Colonic mucosa (tissue), 4 donors: ENCODE results near the gene MMP7. TPM values are rescaled to one million over a fixed set of nuclear protein-coding genes. Genes with fewer than 3 reads are reported as not detected.

Source experiments
- DNase-seq: peaks from one replicate; pipeline ENCODE4 v3.0.0-alpha.2; 2020
- H3K27ac ChIP-seq: fragments of 200-600 bp; one replicate; pipeline ENCODE4 v1.8.0; 2021
- H3K27me3 ChIP-seq: fragments of 200-600 bp; one replicate; pipeline ENCODE4 v1.8.0; 2021
- H3K36me3 ChIP-seq: fragments of 200-600 bp; one replicate; pipeline ENCODE4 v1.8.0; 2021
- H3K4me1 ChIP-seq: fragments of 200-600 bp; one replicate; pipeline ENCODE4 v1.8.0; 2021; ENCODE audit warnings: mild to moderate bottlenecking
- H3K4me3 ChIP-seq: fragments of 200-600 bp; one replicate; pipeline ENCODE4 v1.8.0; 2021
- H3K9ac ChIP-seq, 2 donors: one replicate each; pipeline ENCODE4 v1.7.0; 2013; ENCODE audit warnings: control low read depth in 2 of 2, low read depth in 2 of 2, low read length in 2 of 2
- H3K9me3 ChIP-seq: fragments of 200-600 bp; one replicate; pipeline ENCODE4 v1.8.0; 2021
- intact Hi-C: fragments of 100-400 bp; cut with DNase I; formaldehyde crosslinking; loops from one replicate; pipeline ENCODE4 v1.14.1; 2022
- total RNA-seq, 2 donors: library from RNA; stranded (reverse); fragmentation: NEBNext Ultra II Directional in 1 of 2; extraction: Animal tissue kit (Norgen Biotek cat#: 25700) in 1 of 2; gene quantifications; one replicate each; pipeline ENCODE4 v1.2.1, GENCODE V29; 2021
- TF ChIP-seq, protein P1 (sequence below): fragments of 200-600 bp; IDR thresholded peaks from one replicate; pipeline ENCODE4 v1.8.0; 2022; ENCODE audit warnings: antibody characterized with exemption, mild to moderate bottlenecking
- donor health status: healthy.
- donor health status: DM: no; HTN: no; CAD: no.
- donor health status: DM: no; HTN: no; CAD: no.

MMP7 gene
- total RNA-seq, 2 donors from 2014 or later = 0.29 to 1.4 TPM

DNA sequence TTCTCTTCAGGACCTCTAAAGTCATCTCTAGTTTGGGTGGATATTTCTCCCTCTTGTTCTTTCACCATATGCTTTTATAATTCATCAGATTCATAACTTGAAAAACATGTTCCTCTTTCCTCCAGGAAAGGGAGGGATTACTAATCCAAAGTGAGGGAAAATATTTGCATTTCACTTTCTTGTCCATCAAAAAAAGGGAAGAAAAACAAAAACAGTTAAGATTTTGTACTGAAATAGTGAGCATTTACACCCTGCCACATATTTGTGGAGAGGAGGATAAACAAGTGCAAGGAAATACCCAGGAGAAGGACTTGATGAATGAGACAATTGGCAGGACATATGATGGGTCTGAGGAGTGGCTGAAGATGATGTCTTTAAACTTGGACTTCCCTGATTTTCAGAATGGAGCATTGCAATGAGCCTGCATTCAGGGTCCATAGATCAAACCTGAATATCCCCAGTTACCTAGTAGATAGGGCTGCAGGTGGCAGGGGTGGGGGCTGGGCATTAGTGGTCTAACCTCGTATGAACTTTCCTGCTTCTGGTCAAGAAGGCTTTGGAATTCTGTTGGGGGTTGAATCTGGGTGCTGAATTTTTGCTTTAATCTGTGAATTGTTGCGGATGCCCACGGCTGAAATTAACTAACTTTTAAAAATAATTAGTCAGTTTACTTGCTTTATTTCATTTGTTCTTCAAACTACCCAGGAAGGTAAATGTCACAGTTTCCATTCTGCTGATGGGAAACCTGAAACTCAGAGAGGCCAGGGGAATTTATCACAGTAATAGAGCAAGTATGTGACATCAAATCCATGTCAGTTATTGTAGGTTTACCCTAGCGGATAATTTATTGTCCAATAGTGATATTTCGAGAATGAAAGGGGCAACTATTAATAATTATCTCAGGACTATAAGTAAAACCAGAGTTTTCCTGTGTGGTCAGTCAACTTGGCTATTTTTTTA, 41.1 kb downstream of the MMP7 start:
- no peak overlapping the region for H3K9ac ChIP-seq
- no peak overlapping the region for H3K4me3 ChIP-seq
- TF ChIP-seq, protein P1, sequence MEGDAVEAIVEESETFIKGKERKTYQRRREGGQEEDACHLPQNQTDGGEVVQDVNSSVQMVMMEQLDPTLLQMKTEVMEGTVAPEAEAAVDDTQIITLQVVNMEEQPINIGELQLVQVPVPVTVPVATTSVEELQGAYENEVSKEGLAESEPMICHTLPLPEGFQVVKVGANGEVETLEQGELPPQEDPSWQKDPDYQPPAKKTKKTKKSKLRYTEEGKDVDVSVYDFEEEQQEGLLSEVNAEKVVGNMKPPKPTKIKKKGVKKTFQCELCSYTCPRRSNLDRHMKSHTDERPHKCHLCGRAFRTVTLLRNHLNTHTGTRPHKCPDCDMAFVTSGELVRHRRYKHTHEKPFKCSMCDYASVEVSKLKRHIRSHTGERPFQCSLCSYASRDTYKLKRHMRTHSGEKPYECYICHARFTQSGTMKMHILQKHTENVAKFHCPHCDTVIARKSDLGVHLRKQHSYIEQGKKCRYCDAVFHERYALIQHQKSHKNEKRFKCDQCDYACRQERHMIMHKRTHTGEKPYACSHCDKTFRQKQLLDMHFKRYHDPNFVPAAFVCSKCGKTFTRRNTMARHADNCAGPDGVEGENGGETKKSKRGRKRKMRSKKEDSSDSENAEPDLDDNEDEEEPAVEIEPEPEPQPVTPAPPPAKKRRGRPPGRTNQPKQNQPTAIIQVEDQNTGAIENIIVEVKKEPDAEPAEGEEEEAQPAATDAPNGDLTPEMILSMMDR = no peak
- intact Hi-C loops = loop anchor here (10.0 kb wide), 2 partner anchors 125 to 175 kb away; no protein-coding TSS in a partner anchor
- no peak overlapping the region for H3K27ac ChIP-seq
- H3K36me3 ChIP-seq = no peaks in the 10 kb centered on the region
- no peak for DNase-seq
- H3K9me3 ChIP-seq = no peaks in the 10 kb centered on the region
- no peaks in the 10 kb centered on the region for H3K27me3 ChIP-seq
- no peaks in the 10 kb centered on the region for H3K4me1 ChIP-seq

DNA sequence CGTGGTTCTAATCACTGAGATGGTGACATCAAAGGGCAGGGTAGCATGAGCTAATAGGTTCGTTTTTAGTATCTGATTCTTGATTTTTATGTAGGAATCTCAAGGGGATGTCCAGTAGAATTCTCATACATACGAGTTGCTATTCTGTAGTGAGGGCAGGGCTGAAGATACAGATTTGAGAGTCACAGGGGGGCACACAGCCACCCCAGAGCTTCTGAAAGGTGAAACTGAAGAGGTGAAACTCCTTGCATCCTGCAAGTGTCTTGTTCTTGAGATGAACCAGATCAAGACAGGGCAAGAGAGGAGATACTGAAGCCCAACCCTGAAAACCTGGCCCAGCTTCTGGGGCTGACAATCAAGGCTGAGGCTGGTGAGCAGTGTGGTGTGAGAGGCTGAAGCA, 42.3 kb downstream of the MMP7 start:
- H3K4me3 ChIP-seq = no peak overlapping the region
- H3K9me3 ChIP-seq = no peaks in the 10 kb centered on the region
- intact Hi-C loops = no loop called here
- TF ChIP-seq, protein P1 = no peak
- no peak for DNase-seq
- no peaks in the 10 kb centered on the region for H3K27me3 ChIP-seq
- no peaks in the 10 kb centered on the region for H3K36me3 ChIP-seq
- H3K4me1 ChIP-seq = no peaks in the 10 kb centered on the region
- no peak overlapping the region for H3K27ac ChIP-seq
- no peak overlapping the region for H3K9ac ChIP-seq

DNA sequence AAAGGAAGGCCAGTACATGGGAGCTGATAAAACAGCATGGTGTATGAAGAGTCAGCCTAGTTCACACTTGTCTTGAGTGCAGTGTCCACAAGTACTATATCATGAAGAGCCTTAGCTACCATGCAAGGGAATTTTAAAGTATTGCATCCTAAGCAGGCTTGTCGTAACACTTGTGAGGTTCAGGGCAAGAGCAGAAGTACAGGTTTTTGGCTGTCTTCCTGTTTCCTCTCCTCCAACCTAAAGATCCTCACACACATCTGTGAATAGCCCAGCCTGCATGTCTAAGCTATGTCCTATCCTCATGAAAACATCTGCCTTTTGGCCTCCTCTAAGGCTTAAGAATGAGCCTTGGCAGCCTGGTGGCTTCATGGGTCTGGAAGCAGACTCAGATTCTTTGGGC, 43.3 kb downstream of the MMP7 start:
- intact Hi-C loops = no loop called here
- DNase-seq = no peak
- TF ChIP-seq, protein P1 = no peak
- Histone ChIP-seq H3K27ac (no peak overlapping the region), H3K27me3 (no peaks in the 10 kb centered on the region), H3K9ac (no peak overlapping the region), H3K4me1 (no peaks in the 10 kb centered on the region), H3K4me3 (no peak overlapping the region), H3K36me3 (no peaks in the 10 kb centered on the region), H3K9me3 (no peaks in the 10 kb centered on the region)

DNA sequence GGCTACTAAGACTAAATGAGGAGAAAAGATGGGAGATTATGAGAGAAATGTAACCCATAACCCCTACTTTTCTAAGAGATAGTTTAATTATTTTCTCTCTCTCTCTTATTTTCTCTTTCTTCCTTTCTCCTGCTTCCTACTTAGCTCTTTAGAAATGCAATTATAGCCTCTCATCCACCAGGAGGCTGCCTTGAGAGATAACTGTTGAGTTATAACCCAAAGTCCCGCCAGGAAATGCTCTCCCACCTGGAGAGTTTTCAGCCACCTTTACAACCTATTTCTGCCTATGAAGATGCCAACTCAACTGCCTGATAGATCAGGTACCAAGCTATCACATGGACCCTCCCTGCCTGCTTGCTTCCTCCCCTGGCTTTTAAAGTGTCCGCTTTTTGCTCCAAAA, 44.0 kb downstream of the MMP7 start:
- no peak overlapping the region for H3K9ac ChIP-seq
- H3K9me3 ChIP-seq = no peaks in the 10 kb centered on the region
- no peaks in the 10 kb centered on the region for H3K4me1 ChIP-seq
- TF ChIP-seq, protein P1 = no peak
- DNase-seq = no peak
- H3K36me3 ChIP-seq = no peaks in the 10 kb centered on the region
- no peak overlapping the region for H3K27ac ChIP-seq
- no peak overlapping the region for H3K4me3 ChIP-seq
- intact Hi-C loops = no loop called here
- no peaks in the 10 kb centered on the region for H3K27me3 ChIP-seq

DNA sequence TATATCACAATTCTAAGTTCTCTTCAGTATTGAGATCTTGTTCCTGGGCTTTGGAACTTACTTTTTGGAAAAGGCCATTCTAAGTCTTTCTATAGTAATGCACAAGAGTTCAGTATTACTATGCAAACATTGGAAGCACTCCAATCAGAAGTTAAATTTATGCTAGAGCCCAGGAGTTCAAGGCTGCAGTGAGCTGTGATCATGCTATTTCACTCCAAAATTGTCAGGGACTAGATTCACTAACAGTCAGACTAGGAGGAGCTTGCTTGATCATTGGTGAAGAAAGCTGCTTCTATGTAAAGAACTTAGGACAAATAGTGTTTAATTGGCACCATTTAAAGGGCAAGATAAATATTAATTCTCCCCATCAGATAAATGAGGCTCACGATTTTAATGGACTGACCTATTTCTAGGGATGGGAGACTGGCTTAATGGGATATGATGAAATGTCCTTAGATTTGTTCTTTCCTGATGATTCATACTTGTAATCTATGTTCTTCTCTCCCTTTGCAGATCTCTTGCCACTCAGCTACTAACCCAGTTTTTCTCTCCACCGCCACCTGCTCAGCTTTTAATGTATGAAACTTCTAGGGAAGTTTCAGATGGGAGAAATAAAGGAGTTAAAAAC, 45.3 kb downstream of the MMP7 start:
- Histone ChIP-seq H3K9me3 (no peaks in the 10 kb centered on the region), H3K27ac (no peak overlapping the region), H3K27me3 (no peaks in the 10 kb centered on the region), H3K9ac (no peak overlapping the region), H3K4me3 (no peak overlapping the region), H3K36me3 (no peaks in the 10 kb centered on the region), H3K4me1 (no peaks in the 10 kb centered on the region)
- TF ChIP-seq, protein P1 = no peak
- intact Hi-C loops = no loop called here
- DNase-seq = no peak
